Measurements from ENCODE around the gene FRA10AC1. TPM values are rescaled to one million over a fixed set of nuclear protein-coding genes. Genes with fewer than 3 reads are reported as not detected.

Gene FRA10AC1
- total RNA-seq, 1 donor from 2014 or later = 15.1 TPM

GRCh38 chr10:93654201-93654600 is 48.2 kb downstream of the FRA10AC1 start:
- no peak overlapping the region for H3K9ac ChIP-seq (ENCODE audit: low read depth in 1 of 3, low read length in 3 of 3)
- no peaks in the 10 kb centered on the region for H3K27me3 ChIP-seq (ENCODE audit: control insufficient read depth in 3 of 3, insufficient read depth in 3 of 3, low read length in 3 of 3)
- no peaks in the 10 kb centered on the region for H3K4me1 ChIP-seq (ENCODE audit: control insufficient read depth in 3 of 3, insufficient read depth in 3 of 3, low read length in 3 of 3)
- no peaks in the 10 kb centered on the region for H3K9me3 ChIP-seq (ENCODE audit: control insufficient read depth in 3 of 3, low read length in 3 of 3)
- no peaks in the 10 kb centered on the region for H3K36me3 ChIP-seq (ENCODE audit: control insufficient read depth in 3 of 3, insufficient read depth in 3 of 3, low read length in 3 of 3)
- H3K27ac ChIP-seq (ENCODE audit: low read depth, low read length) = no peak overlapping the region
- H3K4me3 ChIP-seq (ENCODE audit: low read length in 3 of 3) = no peak overlapping the region

GRCh38 chr10:93652857-93653256 is 49.5 kb downstream of the FRA10AC1 start:
- Histone ChIP-seq H3K9ac (ENCODE audit: low read depth in 1 of 3, low read length in 3 of 3) (no peak overlapping the region), H3K27me3 (ENCODE audit: control insufficient read depth in 3 of 3, insufficient read depth in 3 of 3, low read length in 3 of 3) (no peaks in the 10 kb centered on the region), H3K4me1 (ENCODE audit: control insufficient read depth in 3 of 3, insufficient read depth in 3 of 3, low read length in 3 of 3) (no peaks in the 10 kb centered on the region), H3K36me3 (ENCODE audit: control insufficient read depth in 3 of 3, insufficient read depth in 3 of 3, low read length in 3 of 3) (no peaks in the 10 kb centered on the region), H3K4me3 (ENCODE audit: low read length in 3 of 3) (no peak overlapping the region), H3K9me3 (ENCODE audit: control insufficient read depth in 3 of 3, low read length in 3 of 3) (no peaks in the 10 kb centered on the region), H3K27ac (ENCODE audit: low read depth, low read length) (no peak overlapping the region)

- H3K9me3 ChIP-seq (ENCODE audit: control insufficient read depth in 3 of 3, low read length in 3 of 3) = no peaks in the 10 kb centered on the region
- H3K4me1 ChIP-seq (ENCODE audit: control insufficient read depth in 3 of 3, insufficient read depth in 3 of 3, low read length in 3 of 3) = no peaks in the 10 kb centered on the region
- H3K36me3 ChIP-seq (ENCODE audit: control insufficient read depth in 3 of 3, insufficient read depth in 3 of 3, low read length in 3 of 3) = no peaks in the 10 kb centered on the region
- no peak overlapping the region for H3K27ac ChIP-seq (ENCODE audit: low read depth, low read length)
- no peak overlapping the region for H3K4me3 ChIP-seq (ENCODE audit: low read length in 3 of 3)
- H3K9ac ChIP-seq (ENCODE audit: low read depth in 1 of 3, low read length in 3 of 3) = no peak overlapping the region
- H3K27me3 ChIP-seq (ENCODE audit: control insufficient read depth in 3 of 3, insufficient read depth in 3 of 3, low read length in 3 of 3) = no peaks in the 10 kb centered on the region
These were observed 62.6 kb downstream of the FRA10AC1 start for GRCh38 chr10:93639791-93640190.

GRCh38 chr10:93630625-93631557 is 71.5 kb downstream of the FRA10AC1 start:
- no peaks in the 10 kb centered on the region for H3K36me3 ChIP-seq (ENCODE audit: control insufficient read depth in 3 of 3, insufficient read depth in 3 of 3, low read length in 3 of 3)
- H3K9ac ChIP-seq (ENCODE audit: low read depth in 1 of 3, low read length in 3 of 3) = no peak overlapping the region
- H3K4me3 ChIP-seq (ENCODE audit: low read length in 3 of 3) = no peak overlapping the region
- no peaks in the 10 kb centered on the region for H3K4me1 ChIP-seq (ENCODE audit: control insufficient read depth in 3 of 3, insufficient read depth in 3 of 3, low read length in 3 of 3)
- no peaks in the 10 kb centered on the region for H3K9me3 ChIP-seq (ENCODE audit: control insufficient read depth in 3 of 3, low read length in 3 of 3)
- no peak overlapping the region for H3K27ac ChIP-seq (ENCODE audit: low read depth, low read length)
- peaks cover 0 to 4% (median 0%) of the 10 kb centered on the region in 3 donors for H3K27me3 ChIP-seq (ENCODE audit: control insufficient read depth in 3 of 3, insufficient read depth in 3 of 3, low read length in 3 of 3)

- Histone ChIP-seq H3K27me3 (ENCODE audit: control insufficient read depth in 3 of 3, insufficient read depth in 3 of 3, low read length in 3 of 3) (peaks cover 0 to 7% (median 2%) of the 10 kb centered on the region in 3 donors), H3K4me1 (ENCODE audit: control insufficient read depth in 3 of 3, insufficient read depth in 3 of 3, low read length in 3 of 3) (no peaks in the 10 kb centered on the region), H3K9ac (ENCODE audit: low read depth in 1 of 3, low read length in 3 of 3) (no peak overlapping the region), H3K27ac (ENCODE audit: low read depth, low read length) (no peak overlapping the region), H3K36me3 (ENCODE audit: control insufficient read depth in 3 of 3, insufficient read depth in 3 of 3, low read length in 3 of 3) (no peaks in the 10 kb centered on the region), H3K9me3 (ENCODE audit: control insufficient read depth in 3 of 3, low read length in 3 of 3) (no peaks in the 10 kb centered on the region), H3K4me3 (ENCODE audit: low read length in 3 of 3) (no peak overlapping the region)
These were observed 72.6 kb downstream of the FRA10AC1 start for GRCh38 chr10:93629647-93630305.

- Histone ChIP-seq H3K9me3 (ENCODE audit: control insufficient read depth in 3 of 3, low read length in 3 of 3) (no peaks in the 10 kb centered on the region), H3K9ac (ENCODE audit: low read depth in 1 of 3, low read length in 3 of 3) (no peak overlapping the region), H3K27ac (ENCODE audit: low read depth, low read length) (no peak overlapping the region), H3K36me3 (ENCODE audit: control insufficient read depth in 3 of 3, insufficient read depth in 3 of 3, low read length in 3 of 3) (no peaks in the 10 kb centered on the region), H3K4me1 (ENCODE audit: control insufficient read depth in 3 of 3, insufficient read depth in 3 of 3, low read length in 3 of 3) (no peaks in the 10 kb centered on the region), H3K4me3 (ENCODE audit: low read length in 3 of 3) (no peak overlapping the region), H3K27me3 (ENCODE audit: control insufficient read depth in 3 of 3, insufficient read depth in 3 of 3, low read length in 3 of 3) (peaks cover 0 to 8% (median 2%) of the 10 kb centered on the region in 3 donors)
These were observed 73.5 kb downstream of the FRA10AC1 start for GRCh38 chr10:93628858-93629257.

GRCh38 chr10:93622942-93623341 is 79.5 kb downstream of the FRA10AC1 start:
- Histone ChIP-seq H3K27ac (ENCODE audit: low read depth, low read length) (no peak overlapping the region), H3K9me3 (ENCODE audit: control insufficient read depth in 3 of 3, low read length in 3 of 3) (no peaks in the 10 kb centered on the region), H3K36me3 (ENCODE audit: control insufficient read depth in 3 of 3, insufficient read depth in 3 of 3, low read length in 3 of 3) (no peaks in the 10 kb centered on the region), H3K9ac (ENCODE audit: low read depth in 1 of 3, low read length in 3 of 3) (no peak overlapping the region), H3K4me3 (ENCODE audit: low read length in 3 of 3) (no peak overlapping the region), H3K27me3 (ENCODE audit: control insufficient read depth in 3 of 3, insufficient read depth in 3 of 3, low read length in 3 of 3) (peaks cover 0 to 4% (median 2%) of the 10 kb centered on the region in 3 donors), H3K4me1 (ENCODE audit: control insufficient read depth in 3 of 3, insufficient read depth in 3 of 3, low read length in 3 of 3) (no peaks in the 10 kb centered on the region)

GRCh38 chr10:93620925-93621324 is 81.5 kb downstream of the FRA10AC1 start:
- Histone ChIP-seq H3K9me3 (ENCODE audit: control insufficient read depth in 3 of 3, low read length in 3 of 3) (no peaks in the 10 kb centered on the region), H3K36me3 (ENCODE audit: control insufficient read depth in 3 of 3, insufficient read depth in 3 of 3, low read length in 3 of 3) (no peaks in the 10 kb centered on the region), H3K4me3 (ENCODE audit: low read length in 3 of 3) (no peak overlapping the region), H3K27ac (ENCODE audit: low read depth, low read length) (no peak overlapping the region), H3K9ac (ENCODE audit: low read depth in 1 of 3, low read length in 3 of 3) (no peak overlapping the region), H3K4me1 (ENCODE audit: control insufficient read depth in 3 of 3, insufficient read depth in 3 of 3, low read length in 3 of 3) (no peaks in the 10 kb centered on the region), H3K27me3 (ENCODE audit: control insufficient read depth in 3 of 3, insufficient read depth in 3 of 3, low read length in 3 of 3) (peaks cover 0 to 4% (median 2%) of the 10 kb centered on the region in 3 donors)
